PC-9 (cell line): Measurements from ENCODE around the gene MYH14.

ENCODE experiments used
- CTCF ChIP-seq: fragments of 200-600 bp; sonication (generic); conservative IDR thresholded peaks from 2 replicates; pipeline ENCODE4 v1.6.1; 2017; ENCODE audit warnings: mixed run types, antibody characterized with exemption, mild to moderate bottlenecking, moderate library complexity
- EZH2 ChIP-seq: fragments of 200-600 bp; sonication (generic); IDR thresholded peaks from 2 replicates; pipeline ENCODE4 v1.8.0; 2017; ENCODE audit warnings: antibody characterized with exemption, low read depth

GRCh38 chr19:50226536-50226935, 23.1 kb downstream of the MYH14 start:
- TF ChIP-seq CTCF (no peak), EZH2 (no peak)
